Mesothelial cell of epicardium (in vitro differentiated cells): Measurements from ENCODE around the gene ALKBH6. TPM values are rescaled to one million over a fixed set of nuclear protein-coding genes. Genes with fewer than 3 reads are reported as not detected.

Experiments used
- DNase-seq, 2 experiments: peaks; one replicate each; pipeline ENCODE4 v3.0.0; 2021; ENCODE audit warnings: low spot score in 2 of 2; ENCODE audit not compliant: unreplicated experiment in 2 of 2
- H3K27ac Mint-ChIP-seq: 2 replicates; pipeline ENCODE4 v1.8.0; 2021; ENCODE audit warnings: mixed read lengths
- H3K27me3 Mint-ChIP-seq: 2 replicates; pipeline ENCODE4 v1.8.0; 2021; ENCODE audit warnings: low read depth, mixed read lengths
- H3K36me3 Mint-ChIP-seq: 2 replicates; pipeline ENCODE4 v1.8.0; 2021; ENCODE audit warnings: mixed read lengths
- H3K4me1 Mint-ChIP-seq: 2 replicates; pipeline ENCODE4 v1.8.0; 2021; ENCODE audit warnings: mixed read lengths
- H3K4me3 Mint-ChIP-seq: 2 replicates; pipeline ENCODE4 v1.8.0; 2021; ENCODE audit warnings: mild to moderate bottlenecking, moderate library complexity, mixed read lengths
- H3K9me3 Mint-ChIP-seq: 2 replicates; pipeline ENCODE4 v1.8.0; 2021; ENCODE audit warnings: mixed read lengths
- CTCF ChIP-seq: fragments of 200-600 bp; sonication (generic); IDR thresholded peaks from one replicate; pipeline ENCODE4 v1.5.0; 2021; ENCODE audit warnings: antibody characterized with exemption; ENCODE audit not compliant: unreplicated experiment
- total RNA-seq: library from RNA; stranded (reverse); gene quantifications from 3 replicates; pipeline ENCODE4 v1.2.1, GENCODE V29; 2021

ALKBH6 gene
- total RNA-seq, 1 donor from 2014 or later, result 28.9 TPM

GRCh38 chr19:36032251-36033104 is 18.5 kb upstream of the ALKBH6 start, which contains the start of gene CLIP3:
CLIP3 (minus strand) TSS chr19:36032873; CDS start chr19:36032357, 516 bp downstream.
- no peaks in the 10 kb centered on the region for H3K27me3 Mint-ChIP-seq
- no peaks in the 10 kb centered on the region for H3K9me3 Mint-ChIP-seq
- H3K36me3 Mint-ChIP-seq, result peaks cover 23% of the 10 kb centered on the region
- DNase-seq, result peak; percentile 67 to 83
- peaks cover 18% of the 10 kb centered on the region for H3K4me1 Mint-ChIP-seq
- H3K27ac Mint-ChIP-seq, result no peak within 1 kb of the TSS
- H3K4me3 Mint-ChIP-seq, result peak within 1 kb of the TSS; percentile 79
- TF ChIP-seq CTCF, result no peak

GRCh38 chr19:36031308-36031707 is 17.3 kb upstream of the ALKBH6 start:
- no peak for TF ChIP-seq CTCF
- Mint-ChIP-seq H3K9me3 (no peaks in the 10 kb centered on the region), H3K36me3 (peaks cover 28% of the 10 kb centered on the region), H3K4me3 (peak overlapping the region; percentile 41), H3K27me3 (no peaks in the 10 kb centered on the region), H3K27ac (peak overlapping the region; percentile 32), H3K4me1 (peaks cover 18% of the 10 kb centered on the region)
- no peak for DNase-seq

GRCh38 chr19:36030264-36031148 is 16.5 kb upstream of the ALKBH6 start:
- Mint-ChIP-seq H3K4me1 (peaks cover 18% of the 10 kb centered on the region), H3K27me3 (no peaks in the 10 kb centered on the region), H3K27ac (no peak overlapping the region), H3K9me3 (no peaks in the 10 kb centered on the region), H3K36me3 (peaks cover 29% of the 10 kb centered on the region), H3K4me3 (peak overlapping the region; percentile 15)
- no peak for TF ChIP-seq CTCF
- DNase-seq, result no peak

GRCh38 chr19:36028313-36029041 is 14.5 kb upstream of the ALKBH6 start:
- Mint-ChIP-seq H3K4me1 (peaks cover 13% of the 10 kb centered on the region), H3K36me3 (peaks cover 30% of the 10 kb centered on the region), H3K9me3 (no peaks in the 10 kb centered on the region), H3K27ac (no peak overlapping the region), H3K27me3 (no peaks in the 10 kb centered on the region), H3K4me3 (no peak overlapping the region)
- no peak for TF ChIP-seq CTCF
- DNase-seq, result no peak

- no peak overlapping the region for H3K4me3 Mint-ChIP-seq
- TF ChIP-seq CTCF, result no peak
- H3K4me1 Mint-ChIP-seq, result peaks cover 9% of the 10 kb centered on the region
- no peaks in the 10 kb centered on the region for H3K9me3 Mint-ChIP-seq
- no peak overlapping the region for H3K27ac Mint-ChIP-seq
- no peaks in the 10 kb centered on the region for H3K27me3 Mint-ChIP-seq
- H3K36me3 Mint-ChIP-seq, result peaks cover 35% of the 10 kb centered on the region
- DNase-seq, result no peak
These were observed 13.7 kb upstream of the ALKBH6 start for GRCh38 chr19:36027696-36028095.
